Suprapubic skin (tissue), 3 donors: ENCODE measurements around the gene IL21.

Source experiments
- CTCF ChIP-seq, 2 donors: fragments of 200-600 bp in 1 of 2; fragments of 450-650 bp in 1 of 2; sonication (generic) in 1 of 2; IDR thresholded peaks; one replicate each; pipeline ENCODE4 v1.5.1; 2016 to 2019; ENCODE audit warnings: antibody characterized with exemption in 2 of 2, mild to moderate bottlenecking in 1 of 2, moderate library complexity in 1 of 2
- POLR2A ChIP-seq, 2 donors: fragments of 450-650 bp; IDR thresholded peaks; one replicate each; pipeline ENCODE4 v1.6.1; 2017; ENCODE audit warnings: antibody characterized with exemption in 2 of 2, mild to moderate bottlenecking in 2 of 2, moderate library complexity in 2 of 2

- no peak for TF ChIP-seq CTCF (IDR thresholded peaks at IDR 0.05)
- no peak for TF ChIP-seq POLR2A (IDR thresholded peaks at IDR 0.05)
Measured at GRCh38 chr4:122623637-122624166, 2.8 kb upstream of the IL21 start.
